T-helper 1 cell treated with Interleukin-12 subunit alpha and Interleukin-12 subunit beta and Interleukin-4 antibody, amounts not matched to agents 30 ng/mL and 1 ng/mL, for 36 hours (primary cell): Measurements from ENCODE around the gene LEPROT. TPM values are rescaled to one million over a fixed set of nuclear protein-coding genes. Genes with fewer than 3 reads are reported as not detected.
"Not testable (repeated sequence)": the region's sequence is repeated elsewhere in the genome, so short reads cannot be mapped to it uniquely, and the experiment has no call there.

Experiments used
- intact Hi-C: fragments of 100-400 bp; cut with micrococcal nuclease; formaldehyde crosslinking; loops from one replicate; pipeline ENCODE4 v1.15.1; 2024
- total RNA-seq: library from RNA; stranded (reverse); gene quantifications from 2 replicates; pipeline ENCODE4 v1.2.3, GENCODE V29; 2022

LEPROT gene
- total RNA-seq, 1 donor from 2014 or later: 41.4 TPM

DNA sequence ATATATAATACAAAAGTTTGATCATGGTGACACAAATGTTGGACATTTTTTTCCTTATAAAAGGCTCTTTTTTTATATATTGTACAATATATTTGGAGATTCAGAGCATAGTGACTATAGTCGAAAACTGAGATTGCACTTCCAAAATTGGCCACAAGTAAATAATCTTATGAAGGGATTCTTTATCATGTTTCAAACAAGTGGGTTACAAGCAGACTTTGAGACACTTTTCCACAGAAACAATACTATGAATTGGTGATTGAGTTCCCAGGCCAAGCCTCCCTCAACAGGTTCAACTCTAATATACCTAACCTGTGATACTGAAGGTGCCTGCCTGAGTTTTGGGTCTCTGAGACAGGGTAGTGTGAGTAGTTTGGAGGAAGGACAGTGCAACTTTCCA, 13.8 kb downstream of the LEPROT start:
- intact Hi-C loops: loop anchor here (5.0 kb wide), 1 partner anchor 42 kb away; no protein-coding TSS in a partner anchor

GRCh38 chr1:65434760-65435159, 14.3 kb downstream of the LEPROT start:
- intact Hi-C loops: loop anchor here (5.0 kb wide), 1 partner anchor 42 kb away; no protein-coding TSS in a partner anchor

- intact Hi-C loops: no loop called here
These were observed 15.5 kb downstream of the LEPROT start for GRCh38 chr1:65435987-65436386.

- intact Hi-C loops: no loop called here
These were observed 17.1 kb downstream of the LEPROT start for GRCh38 chr1:65437616-65438015.

GRCh38 chr1:65440322-65440900, 19.9 kb downstream of the LEPROT start:
- intact Hi-C loops: no loop called here

- intact Hi-C loops: no loop called here
These were observed 20.4 kb downstream of the LEPROT start for GRCh38 chr1:65440915-65441314.

DNA sequence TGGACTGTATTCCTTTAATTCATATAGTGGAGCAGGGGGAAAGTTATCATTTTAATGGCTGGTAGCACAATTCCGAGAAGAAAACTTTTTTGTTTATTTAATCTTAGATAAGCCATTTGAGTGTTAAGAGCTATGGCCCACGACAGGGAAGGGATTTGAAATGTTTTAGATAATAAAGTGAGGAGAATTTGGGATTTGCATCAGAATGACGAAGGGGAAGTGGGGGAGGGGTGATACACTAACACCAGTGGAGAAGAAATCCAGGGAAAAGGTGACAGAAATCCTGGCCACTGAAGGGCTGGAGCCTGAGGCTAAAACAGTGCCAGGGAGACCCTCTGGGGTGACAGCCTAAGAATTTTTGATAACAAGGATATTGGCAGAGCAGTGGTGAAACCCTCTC, 21.0 kb downstream of the LEPROT start:
- intact Hi-C loops: no loop called here

- intact Hi-C loops: no loop called here
These were observed 22.0 kb downstream of the LEPROT start for GRCh38 chr1:65442442-65442841.

DNA sequence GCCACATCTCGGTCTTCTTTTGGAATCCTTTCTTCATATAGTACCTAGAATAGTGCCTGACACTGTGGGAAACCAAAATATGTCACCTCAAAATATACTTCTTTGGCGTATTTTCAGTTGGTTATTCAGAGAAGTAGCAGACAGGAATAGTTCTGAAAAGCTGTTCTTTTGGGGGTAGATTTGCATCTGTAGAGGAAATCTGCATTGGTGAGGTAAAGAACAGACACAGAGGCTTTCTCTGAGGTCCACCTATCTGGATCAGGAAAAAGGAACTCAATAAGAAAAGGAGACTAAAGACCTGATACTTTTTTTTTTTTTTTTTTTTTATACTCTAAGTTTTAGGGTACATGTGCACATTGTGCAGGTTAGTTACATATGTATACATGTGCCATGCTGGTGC, 23.2 kb downstream of the LEPROT start:
- intact Hi-C loops: no loop called here

DNA sequence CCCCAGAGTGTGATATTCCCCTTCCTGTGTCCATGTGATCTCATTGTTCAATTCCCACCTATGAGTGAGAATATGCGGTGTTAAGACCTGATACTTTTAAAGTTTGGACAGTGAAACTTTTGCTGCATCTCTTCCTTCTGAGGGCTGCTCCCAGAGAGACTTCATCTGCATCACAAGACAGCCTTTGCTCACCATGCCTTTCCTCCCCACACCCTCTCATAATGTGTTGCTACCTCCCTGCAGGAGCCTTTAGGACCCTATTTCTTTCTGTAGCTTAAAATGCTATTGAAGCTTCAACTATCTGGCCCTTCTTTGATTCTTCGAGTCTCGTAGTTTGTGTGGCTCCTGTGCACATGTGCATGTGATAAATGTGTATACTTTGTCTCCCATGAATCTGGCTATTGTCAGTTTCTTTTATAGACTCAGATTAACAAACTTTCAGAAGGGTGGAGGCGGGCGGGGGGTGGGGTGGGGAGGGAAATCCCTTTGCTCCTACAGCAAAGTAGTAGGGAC, 23.7 kb downstream of the LEPROT start:
- intact Hi-C loops: no loop called here

DNA sequence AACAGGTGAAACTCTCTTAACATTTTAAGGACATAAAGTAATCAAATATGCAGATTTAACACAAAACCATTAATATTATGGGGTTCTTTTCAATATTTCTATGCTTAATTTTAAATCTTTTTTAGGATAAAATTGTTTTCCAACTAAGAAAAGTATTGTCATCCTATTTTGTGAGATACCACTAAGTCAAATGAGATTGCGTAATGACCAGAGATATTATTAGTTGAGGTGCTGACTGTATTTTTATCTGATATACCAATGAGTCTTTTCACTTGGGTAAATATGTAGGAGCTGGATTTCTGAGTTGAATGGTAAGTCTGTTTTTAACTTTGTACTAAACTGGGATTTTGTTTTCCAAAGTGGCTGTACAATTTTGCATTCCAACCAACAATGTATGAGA, 25.4 kb downstream of the LEPROT start:
- intact Hi-C loops: no loop called here

DNA sequence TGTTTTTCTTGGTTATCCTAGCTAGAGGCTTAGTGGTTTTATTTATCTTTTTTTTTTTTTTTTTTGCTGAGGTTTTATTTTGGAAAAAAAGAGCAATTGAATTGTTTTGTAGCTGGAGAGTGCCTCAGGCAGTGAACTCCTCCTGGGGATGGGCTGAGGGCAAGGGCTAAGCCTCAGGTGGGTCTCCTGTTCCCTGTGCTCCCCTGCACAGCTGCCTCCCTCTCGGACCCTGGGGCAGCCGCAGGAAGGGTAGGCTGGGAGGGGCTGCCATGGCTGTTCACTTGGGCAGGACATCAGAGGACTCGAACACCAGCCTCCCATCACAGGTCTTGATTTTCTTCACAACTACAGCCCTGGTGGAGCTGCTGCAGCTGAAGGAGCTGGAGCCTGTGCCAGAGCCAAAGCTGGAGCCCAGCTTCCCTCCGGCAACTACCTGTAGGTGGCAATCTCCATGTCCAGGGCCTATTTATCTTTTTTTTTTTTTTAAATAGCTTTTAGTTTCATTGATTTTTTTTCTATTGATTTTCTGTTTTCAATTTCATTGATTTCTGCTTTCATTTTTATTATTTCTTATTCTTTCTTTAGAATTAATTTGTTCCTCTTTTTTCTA, 28.9 kb downstream of the LEPROT start:
- intact Hi-C loops: no loop called here

GRCh38 chr1:65455678-65456077, 35.2 kb downstream of the LEPROT start:
- intact Hi-C loops: loop anchor here (5.0 kb wide), 1 partner anchor 388 kb away; no protein-coding TSS in a partner anchor

DNA sequence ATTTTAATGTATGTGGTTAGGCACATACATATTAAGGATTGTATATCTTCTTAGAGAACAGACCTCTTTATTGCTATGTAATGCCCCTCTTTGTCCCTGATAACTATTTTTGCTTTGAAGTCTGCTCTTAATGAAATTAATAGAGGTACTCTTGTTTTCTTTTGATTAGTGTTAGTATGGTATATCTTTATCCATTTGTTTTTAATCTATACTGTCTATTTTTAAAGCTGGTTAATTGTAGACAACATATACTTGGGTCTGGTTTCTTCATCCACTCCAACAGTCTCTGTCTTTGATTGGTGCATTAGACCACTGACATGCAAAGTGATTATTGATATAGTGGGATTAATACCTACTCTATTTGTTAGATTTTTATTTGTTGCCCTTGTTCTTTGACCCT, 36.0 kb downstream of the LEPROT start:
- intact Hi-C loops: loop anchor here (5.0 kb wide), 1 partner anchor 389 kb away; no protein-coding TSS in a partner anchor

DNA sequence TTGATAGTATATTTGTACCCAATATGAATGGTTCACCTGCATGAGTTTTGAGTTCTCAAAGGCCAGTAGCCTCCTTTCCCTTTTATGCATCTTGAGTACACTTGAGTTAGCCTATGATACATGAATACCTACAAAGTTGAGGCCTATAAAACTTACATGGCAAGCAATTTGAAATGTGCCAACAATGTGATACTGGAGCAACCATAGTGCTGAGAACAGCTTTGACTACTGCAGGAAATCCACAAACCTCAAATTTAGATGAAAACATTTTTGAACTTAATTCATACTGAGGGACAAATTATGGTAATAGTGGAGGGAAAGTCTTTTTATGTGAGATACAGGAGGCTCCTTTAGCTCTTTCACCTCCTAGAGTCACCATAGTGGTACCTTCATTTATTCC, 37.4 kb downstream of the LEPROT start:
- intact Hi-C loops: loop anchor here (2.0 to 5.0 kb wide), 3 partner anchors 65 to 391 kb away; partner anchors contain the start of gene DNAJC6

- intact Hi-C loops: loop anchor here (1.0 to 5.0 kb wide), 8 partner anchors 28 to 392 kb away; partner anchors contain the start of gene DNAJC6
These were observed 38.4 kb downstream of the LEPROT start for GRCh38 chr1:65458730-65459396.

GRCh38 chr1:65459397-65459768, 38.9 kb downstream of the LEPROT start:
- intact Hi-C loops: loop anchor here (1.0 to 5.0 kb wide), 8 partner anchors 28 to 392 kb away; partner anchors contain the start of gene DNAJC6

DNA sequence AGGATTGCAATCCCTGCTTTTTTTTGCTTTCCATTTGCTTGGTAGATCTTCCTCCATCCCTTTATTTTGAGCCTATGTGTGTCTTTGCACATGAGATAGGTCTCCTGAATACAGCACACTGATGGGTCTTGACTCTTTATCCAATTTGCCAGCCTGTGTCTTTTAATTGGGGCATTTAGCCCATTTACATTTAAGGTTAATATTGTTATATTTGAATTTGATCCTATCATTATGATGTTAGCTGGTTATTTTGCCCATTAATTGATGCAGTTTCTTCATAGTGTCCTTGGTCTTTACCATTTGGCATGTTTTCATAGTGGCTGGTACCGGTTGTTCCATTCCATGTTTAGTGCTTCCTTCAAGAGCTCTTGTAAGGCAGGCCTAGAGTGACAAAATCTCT, 45.4 kb downstream of the LEPROT start:
- intact Hi-C loops: not testable (repeated sequence)

GRCh38 chr1:65467536-65467935, 47.1 kb downstream of the LEPROT start:
- intact Hi-C loops: no loop called here

DNA sequence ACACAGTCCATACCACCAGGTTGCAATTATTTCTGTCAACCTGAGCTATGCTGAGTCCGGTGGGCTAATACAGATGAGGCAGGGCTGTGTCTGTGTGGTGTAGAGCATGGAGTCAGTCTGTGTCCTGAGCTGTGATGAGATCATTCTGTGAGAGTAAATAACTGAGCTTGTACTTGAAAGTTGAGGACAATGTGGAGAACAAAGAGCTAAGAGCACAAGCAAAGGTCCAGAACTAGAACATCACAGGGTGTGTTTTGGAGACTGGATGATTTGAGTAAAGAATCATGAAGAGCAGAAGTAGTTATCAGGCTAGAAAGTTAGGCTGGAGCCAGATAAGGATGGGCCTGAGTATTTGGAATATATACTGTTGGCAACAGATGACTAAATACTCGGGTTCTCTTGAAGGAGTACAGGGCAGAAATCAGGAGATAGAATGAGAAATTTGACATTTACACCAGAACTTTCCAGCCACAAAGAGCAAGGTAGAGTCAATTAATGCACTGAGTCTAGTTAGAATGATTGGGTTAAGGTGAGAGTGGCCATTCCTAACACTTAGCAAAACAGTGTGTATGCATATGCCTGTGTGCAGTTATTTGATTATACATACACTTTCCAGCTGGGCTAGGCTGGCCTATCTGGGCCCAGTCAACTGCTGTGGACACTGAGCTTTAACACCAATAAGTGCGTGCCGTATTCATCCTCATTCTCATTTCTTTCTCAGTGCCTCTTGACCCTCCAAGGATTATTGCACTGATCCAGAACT, 48.8 kb downstream of the LEPROT start:
- intact Hi-C loops: no loop called here

GRCh38 chr1:65469889-65470340, 49.4 kb downstream of the LEPROT start:
- intact Hi-C loops: no loop called here
